COLO829 (cell line): ENCODE results near the gene GAP43.

Experiments
- DNase-seq: peaks from one replicate; pipeline ENCODE4 v3.0.0; 2012; ENCODE audit warnings: low spot score

Gene GAP43

DNA sequence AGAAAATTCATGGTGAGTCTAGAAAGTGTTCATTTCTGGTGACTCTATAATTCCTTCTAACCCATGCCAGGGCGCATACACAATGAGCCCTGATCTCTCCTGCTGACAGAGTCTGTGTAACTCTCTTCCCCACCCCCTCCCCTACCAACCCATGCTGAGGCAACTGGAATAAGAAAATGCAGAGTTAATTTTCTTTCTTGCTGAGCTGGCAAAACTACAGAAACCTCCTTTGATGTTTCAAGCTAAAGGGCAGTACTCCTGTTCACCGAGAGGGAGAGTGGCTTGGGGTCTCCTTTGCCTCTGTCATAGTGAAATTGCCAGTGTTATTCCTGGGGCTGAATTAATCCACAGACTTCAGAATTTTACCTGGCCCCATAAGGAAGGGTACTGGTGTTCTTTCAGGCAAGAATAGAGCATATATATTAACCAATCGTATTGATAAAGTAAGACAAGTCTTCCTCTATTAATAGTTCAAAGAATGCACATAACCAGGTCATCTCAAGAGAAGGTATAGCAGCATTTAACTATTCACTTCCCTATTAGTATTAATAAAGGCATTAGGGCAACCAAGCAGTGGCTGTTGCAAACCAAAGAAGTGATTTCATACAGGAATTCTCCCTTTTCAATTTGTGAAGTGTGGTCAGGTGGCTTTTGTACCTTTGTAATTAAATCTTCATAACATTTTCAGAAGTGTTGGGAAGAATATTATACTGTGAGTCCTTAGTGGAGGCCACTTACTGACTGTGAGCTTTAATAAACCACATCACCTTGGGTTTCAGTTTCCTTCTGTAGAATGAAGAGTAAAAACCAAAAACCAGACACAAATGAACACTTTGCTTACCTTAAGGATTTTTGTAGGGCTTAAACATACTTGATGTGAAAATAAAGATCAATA, 4.1 kb downstream of the GAP43 start:
- DNase-seq, result no peak

DNA sequence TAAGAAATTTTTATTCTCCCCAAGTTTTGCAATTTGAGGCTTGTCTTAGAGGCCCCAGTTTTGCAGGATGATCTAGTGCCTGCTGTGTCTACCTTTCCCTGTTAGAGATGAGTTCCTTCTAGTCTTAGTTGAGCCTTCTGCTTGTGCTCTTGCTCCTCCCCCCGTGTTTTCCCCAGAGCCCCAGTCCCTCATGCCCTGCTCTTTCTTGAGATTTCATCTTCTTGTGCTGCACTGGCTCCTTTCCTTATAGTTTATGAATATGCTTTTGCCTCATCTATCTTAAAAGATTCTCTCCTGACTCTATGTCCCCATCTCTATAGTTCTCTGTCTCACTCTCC, 4.7 kb downstream of the GAP43 start:
- DNase-seq, result no peak

DNA sequence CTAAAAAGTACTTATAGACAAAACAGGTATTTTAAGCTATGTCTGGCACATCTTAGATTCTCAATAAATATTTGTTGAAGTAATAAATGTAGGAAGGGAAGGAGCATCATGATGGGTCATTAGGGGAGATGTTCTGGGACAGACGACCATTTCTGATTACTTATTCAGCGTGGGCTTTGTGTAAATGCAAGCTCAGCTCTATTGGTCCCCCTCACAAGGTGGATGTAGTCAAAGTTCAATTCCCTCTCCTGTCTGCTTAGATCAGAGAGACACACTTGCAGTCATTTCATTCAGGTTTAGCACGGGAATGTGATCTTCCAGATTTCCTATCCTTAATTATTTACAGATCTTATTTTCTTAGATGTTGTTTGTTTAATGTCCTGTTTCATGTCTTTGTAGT, 7.5 kb downstream of the GAP43 start:
- DNase-seq, result no peak

DNA sequence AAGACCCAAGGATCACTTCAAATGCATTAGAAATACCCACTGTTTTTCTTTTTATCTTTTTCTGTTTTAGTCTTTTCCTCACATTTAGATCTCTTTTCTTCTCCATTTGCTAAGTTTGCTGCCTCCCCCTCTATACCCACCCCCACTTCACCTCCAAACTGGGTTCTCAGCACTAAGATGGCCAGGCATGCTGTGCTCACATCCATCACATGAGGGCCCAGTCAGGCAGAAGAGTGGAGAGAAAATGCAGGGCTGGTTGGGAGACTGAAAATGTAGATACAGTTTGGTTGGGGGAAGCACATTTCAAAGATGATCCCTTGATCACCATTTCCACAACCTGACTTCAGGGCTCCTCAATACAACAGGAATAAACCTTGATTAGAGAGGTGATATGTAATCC, 8.7 kb downstream of the GAP43 start:
- DNase-seq, result no peak

DNA sequence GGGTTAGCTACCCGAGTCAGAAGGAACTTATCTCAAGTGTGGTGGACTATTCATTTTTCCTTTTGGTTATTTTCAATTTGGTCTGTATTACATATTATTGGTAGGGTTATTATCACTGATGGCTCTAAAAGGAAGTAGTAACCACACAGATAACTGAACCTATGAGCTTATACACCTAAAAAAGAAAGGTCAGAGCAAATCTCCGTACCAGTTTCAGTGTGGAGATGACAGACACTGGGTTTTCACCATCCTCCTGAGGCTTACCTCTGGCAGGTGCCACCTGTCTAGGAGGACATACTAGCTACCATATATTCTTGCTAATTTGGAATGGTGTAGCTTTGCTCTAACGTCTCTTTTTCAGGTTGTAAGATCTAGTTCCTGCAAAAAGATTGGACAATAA, 10.2 kb downstream of the GAP43 start:
- no peak for DNase-seq

DNA sequence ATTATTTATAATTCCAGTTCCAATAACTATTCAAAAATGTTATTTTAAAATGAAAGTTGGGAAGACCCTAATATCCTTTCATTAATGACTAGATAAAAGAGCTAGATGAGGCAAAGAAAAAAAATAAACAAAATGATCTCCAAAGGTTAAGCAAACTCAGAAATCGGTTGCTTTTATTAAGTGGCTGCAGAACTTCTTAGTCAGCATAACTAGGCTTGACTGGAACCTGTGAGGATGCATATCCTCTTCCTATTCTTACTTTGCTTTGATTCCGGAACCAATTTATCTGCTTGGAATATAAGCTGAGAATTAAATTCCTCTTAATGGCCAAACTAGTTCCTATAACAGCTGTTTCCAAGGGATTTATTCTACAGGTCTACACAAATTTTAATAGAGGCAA, 10.7 kb downstream of the GAP43 start:
- DNase-seq, result no peak

DNA sequence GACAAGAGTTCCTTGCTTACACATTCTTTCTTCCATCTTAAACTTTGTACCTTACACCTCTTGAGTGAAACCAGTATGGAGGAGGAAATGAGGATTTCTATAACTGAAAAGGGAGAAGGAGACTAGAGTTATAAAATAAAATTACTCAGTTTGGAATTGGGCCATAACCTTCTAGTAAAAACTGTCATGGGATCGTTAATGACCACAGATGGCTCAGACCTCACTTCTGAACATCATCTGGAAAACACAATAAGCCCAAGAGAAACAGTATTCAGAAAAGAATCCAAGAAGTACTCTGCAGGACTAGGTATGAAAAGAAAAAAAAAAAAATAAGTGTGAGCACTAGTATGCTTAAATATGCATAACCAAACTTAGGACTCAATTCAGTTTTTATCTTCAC, 12.1 kb downstream of the GAP43 start:
- no peak for DNase-seq

DNA sequence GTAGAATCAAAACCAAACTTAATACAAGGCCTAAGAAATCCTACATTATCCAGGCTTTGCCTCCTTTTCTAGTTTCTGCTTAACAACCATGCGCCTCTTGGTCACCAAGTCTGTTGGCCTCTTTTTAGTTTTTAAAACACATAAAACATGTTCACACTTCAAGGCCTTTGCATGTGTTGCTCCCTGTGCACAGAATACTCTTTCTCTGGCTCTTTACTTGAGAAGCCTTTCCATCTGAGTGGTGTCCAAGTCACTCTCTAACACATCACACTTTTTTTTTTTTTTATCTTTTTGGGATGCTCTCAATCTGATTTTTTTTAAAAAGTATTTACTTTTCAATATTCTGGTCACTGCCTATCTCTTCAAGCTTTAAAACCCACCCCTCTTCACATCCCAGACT, 14.9 kb downstream of the GAP43 start:
- no peak for DNase-seq

DNA sequence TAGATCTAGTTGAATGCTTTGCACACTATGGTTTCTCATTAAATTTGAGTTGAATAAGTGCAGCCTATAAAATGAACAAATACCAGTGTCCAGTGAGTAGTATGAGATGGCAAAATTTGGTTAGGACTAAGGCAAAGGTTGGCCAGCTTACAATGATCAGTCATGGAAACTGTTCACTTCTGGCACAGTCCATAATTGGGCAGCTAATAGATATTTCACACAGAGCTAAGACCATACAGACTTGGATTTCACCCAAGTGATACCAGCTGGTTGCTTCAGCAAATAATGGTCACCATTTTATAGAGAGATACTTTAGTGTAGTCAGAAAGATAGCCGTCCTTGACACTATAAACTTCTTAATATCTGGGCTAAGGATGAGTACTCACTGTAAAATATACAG, 15.7 kb downstream of the GAP43 start:
- no peak for DNase-seq

DNA sequence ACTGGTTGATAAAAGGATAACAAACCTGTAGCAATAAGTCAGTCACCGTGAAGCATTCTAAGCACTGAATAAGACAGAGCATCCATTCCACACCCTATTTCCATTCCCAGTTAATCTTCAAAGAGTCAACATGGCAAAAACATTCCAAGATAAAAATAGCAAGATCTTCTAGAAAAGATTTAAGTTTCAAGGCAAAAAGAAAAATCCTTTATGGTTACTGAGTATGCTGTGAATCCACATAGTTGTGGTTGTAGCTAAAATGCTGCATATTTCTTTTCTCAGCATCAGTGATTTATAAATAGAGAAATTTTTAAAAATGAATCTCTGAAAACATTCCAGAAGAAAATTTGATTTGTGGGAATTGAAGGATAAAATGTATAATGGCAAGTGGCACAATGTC, 21.1 kb downstream of the GAP43 start:
- DNase-seq, result no peak

DNA sequence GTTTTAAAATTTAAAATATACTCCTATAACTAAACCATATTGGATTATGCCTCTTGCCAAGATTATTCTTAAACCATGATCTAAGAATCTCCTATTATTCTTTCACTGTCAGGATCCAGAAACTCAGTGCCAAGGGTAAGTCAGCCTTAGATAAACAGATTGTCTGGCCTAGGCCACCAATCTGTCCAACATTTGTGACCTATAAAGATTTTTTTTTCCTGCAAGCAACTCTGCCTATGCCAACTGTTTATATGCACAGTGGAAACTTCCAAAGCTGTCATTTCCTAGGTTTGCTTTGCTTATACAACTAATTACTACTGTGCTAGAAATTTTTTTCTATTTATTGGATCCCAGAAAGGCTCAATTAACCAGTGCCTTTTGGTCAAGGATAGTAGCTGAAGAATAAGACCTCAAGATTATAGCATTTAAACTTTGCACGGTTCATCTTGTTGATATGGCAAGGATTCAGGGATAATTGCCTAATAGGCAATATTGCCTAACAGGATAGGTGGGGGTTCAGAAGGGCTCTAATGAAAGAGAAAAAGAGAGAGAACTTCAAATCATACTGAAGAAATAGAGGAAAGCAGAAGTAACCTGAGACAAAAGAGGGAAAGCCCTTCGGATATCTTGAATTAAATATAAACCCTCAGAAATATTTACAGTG, 22.8 kb downstream of the GAP43 start:
- DNase-seq, result no peak

DNA sequence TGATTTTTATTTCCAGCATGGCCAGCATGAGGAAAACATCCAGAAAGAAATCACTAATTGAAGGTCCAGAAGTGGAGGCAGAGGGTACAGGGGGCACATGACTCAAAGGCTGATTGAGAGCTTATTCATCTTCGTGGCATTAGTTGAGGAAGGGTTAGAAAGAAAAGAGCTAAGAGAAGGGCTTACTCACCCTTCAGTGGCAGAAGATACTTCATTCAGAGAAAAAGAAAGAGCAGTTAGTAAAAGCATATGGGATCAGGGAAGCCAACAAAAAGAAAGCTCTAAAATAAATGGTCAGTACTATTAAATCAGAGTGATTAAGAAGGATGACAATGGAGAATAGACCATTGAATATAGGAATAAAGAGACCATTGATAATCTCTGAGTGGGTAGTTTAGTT, 25.2 kb downstream of the GAP43 start:
- DNase-seq, result peak; percentile 84

DNA sequence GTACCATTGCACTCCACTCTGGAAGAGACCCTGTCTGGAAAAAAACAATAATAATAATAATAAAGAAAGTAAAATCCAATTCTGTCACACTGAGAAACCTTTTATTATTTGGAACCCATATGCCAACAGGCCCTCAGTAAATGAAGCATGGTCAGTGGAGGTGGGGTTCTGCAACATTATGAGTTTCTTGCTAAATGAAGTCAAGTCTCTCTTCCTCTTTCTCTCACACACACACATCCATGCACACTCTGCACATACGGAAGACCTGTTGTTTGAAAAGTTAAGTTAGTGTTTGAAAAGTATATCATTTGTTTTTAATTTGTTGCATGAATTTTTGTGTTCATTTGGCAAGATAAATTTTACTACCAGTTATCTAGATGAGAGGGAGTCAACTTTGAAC, 27.8 kb downstream of the GAP43 start:
- DNase-seq, result no peak

DNA sequence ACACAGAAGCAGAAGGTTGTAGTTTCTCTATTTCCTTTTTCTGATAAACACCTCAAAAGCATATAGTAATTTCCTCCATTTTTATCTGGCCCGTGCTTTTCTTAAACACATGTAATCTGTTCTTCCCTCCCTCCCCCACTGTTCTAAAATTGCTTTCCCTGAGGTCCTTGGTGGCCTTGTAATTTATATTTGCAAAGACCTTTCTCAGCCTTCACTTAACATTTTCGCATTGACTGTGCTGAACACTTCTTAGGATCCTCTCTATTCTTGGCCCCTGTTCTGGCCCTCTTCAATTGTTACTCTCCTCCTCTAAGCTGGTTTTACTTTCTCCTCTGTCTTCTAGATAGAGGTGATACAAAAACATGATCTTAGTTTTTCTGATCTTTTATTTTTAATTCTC, 28.3 kb downstream of the GAP43 start:
- DNase-seq, result no peak

DNA sequence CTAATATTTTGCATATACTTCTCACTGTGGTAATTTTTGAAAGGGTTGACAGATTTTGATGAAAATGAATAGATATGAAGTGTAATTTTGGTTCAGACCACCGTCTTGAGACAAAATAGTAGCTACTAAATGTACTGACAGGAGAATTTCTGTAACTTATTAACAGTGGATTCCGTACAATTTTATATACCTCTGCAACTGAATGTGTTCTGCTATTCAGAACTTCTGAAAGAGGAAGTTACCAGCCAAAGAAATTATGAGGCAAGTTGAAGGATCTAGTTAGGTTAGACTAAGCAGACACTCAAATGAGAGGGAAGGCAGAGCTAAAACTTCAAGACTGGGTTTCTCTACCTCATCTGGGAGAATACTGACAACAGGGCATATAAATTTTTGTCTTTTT, 29.4 kb downstream of the GAP43 start:
- no peak for DNase-seq

DNA sequence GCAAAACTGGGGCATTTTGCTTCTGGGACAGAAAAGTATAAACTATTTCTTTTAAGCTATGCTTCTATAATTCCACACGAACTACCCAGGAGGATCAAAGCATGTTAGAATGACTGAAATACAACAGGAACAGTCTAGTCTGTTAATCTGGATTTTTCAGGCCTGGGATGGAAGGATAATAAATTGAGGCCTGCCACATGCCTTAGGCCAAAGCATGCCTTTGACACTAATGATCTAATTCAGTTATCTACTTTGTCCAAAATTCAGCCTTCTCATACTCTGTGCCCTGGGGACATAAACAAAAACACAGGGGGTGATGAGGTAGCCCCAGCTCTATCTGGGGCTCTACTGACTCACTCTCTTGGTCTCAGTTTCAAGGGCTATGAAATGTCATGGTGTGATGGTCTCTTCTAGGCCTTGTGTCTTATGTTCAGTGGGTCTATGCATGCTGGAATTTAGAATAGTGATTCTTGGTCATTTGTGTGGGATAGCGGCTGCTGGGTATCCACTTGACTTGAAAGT, 32.5 kb downstream of the GAP43 start:
- no peak for DNase-seq

DNA sequence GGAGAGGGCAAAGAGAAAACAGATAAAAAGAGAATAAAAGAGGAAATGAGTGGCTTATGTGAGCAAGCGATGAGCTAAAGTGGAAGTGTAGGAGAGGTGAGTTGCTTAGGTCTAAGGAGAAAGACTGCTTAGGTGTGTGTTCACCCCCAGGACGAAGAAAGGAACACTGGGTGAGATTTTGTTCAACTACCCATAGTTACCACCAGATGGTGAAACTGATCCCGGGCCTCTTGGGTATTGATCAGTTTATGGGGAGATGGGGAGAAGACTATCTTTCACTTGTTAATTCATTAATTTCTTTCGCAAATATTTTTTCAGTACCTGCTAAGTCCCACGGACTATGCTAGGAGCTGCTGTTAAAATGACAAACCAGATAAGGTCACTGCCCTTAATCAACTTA, 33.9 kb downstream of the GAP43 start:
- no peak for DNase-seq

DNA sequence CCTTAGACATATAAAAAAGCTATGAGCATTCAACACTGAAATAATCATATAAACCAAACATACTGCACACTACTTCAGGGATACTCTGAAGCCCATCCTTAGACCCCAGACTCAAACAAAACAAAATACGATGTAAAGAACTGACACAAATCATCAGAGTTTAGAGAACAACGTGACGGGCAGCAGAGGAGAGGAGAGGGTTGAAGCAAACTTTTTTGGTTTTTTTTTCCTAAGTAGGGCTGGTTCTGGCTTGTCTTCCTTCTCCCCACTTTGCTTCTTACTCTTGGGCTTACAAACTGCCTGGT, 34.7 kb downstream of the GAP43 start:
- no peak for DNase-seq

DNA sequence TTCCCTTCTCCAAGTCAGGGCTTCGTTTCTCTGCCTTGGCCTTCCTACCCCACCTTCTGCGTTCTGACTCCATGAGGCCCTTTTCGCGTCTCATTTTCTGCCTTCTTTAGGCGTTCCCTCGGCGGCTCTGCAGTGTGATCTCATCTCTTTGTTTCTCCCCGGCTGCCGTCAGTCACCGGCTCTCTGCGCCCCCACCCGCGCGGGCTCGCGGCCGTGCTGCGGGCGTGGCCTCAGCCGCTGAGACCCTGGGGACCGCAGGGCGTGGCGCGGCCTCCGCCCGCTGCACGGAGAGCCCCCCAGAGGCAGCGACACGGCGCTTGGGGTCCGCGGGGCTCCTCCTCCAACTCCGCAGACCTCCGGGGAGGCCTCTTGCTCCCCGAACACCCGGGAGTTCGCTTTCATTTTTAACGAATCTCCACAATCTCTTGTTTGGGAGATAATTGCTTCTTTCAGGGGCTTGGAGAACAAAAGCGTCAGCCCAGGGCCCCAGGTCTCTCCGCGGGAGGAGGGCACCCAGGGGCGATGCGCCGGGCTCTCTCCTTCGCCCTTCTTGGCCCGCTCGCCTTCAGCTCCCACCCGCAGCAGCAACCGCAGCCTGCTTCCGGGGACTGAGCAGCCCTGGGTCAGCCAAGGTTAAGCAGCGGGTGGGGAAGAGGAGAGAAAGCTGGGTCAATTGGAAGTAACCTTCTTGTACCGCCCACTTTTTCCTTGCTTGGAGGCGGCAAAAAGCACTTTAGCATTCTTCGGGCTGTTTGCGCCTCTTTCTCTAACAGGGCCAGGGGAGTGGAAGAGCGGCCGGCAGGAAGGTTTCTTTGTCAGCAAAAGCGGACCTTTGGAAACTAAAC, 35.2 kb downstream of the GAP43 start:
- peak; percentile 78 for DNase-seq

DNA sequence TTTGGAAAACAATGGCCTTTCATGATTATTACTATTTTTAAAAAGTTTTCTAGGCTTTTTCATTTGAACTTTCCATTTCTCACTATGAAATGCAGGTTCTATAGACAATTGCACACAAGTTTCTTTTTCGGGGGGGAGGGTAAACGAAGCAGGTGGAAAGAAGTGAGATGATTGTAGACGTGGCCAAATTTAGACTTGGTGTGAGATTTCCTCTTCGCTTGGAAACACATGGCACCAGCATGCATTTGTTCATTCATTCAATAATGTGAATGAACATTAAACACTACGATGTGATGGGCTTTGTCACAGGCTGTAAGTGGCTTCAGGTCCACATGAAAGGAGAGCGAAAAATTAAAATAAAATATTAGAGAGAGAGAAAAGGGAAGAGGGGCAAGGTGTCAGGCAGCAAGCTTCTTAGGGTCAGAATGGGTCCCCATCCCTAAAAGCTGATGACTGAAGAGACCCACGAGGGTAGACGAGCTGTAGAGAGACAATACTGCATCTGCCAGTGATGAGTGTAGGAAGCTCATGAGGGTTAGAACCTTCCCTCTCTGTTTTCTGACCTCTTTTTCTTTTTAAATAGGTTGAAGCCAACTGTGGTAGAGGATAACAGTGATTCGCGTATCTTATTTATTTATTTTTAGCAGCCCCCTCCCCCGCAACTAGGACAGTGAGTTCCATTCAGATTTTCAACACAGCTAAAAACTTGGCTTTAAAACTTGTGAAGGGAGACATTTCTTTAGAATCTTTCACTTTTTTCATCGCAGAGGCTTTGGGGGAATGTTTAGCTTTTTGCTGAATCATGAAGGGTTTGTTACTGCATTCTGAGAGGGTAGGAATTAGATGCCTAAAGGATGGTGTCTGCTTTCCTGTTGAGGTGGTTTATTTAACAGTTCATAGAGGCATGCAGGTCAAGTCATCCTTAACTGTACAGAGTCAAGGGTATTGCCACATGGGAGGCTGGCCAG, 36.2 kb downstream of the GAP43 start:
- peak; percentile 42 for DNase-seq

DNA sequence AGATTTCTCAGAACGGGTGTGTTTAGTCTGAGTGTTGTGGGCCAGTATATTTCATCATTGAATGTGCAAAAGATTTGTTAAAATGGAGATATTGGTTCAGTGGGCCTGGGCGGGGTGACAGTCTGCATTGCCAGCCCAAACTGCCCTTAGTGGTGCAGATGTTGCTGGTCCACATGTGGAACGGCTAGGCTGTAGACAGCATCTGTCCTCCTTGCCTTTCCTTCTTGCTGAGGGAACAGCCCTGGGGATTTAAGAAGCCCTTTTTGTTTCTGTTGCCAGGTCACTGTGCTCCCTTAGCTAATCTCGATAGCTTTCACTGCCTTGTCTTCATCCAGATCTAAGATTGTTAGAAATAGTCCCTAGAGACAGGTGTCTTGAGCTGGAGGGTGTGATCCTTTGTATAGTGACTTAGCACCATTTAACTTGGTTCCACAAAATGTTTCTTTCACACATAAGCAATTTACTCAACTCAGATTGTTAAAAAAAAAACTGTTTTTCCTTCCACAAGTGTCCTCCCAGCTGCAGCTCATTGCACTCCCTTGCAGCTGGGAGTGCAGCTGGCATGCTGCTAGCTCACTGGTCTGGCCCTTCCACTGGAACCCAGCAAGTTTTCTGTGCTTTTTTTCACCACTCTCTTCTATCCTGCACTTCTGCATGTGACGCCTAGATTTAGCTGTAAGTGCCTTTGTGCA, 37.5 kb downstream of the GAP43 start:
- no peak for DNase-seq
